ENCODE measurements around the gene ZCCHC24. TPM values are rescaled to one million over a fixed set of nuclear protein-coding genes. Genes with fewer than 3 reads are reported as not detected.
A peak's percentile ranks its signal among the peaks of the same experiment; 100 is the strongest.

The ZCCHC24 gene
- 13.5 TPM for total RNA-seq

- DNase-seq: peak; percentile 98
These were observed at the start of gene ZCCHC24 for GRCh38 chr10:79445161-79445976. ZCCHC24 (minus strand) TSS chr10:79445624; CDS start chr10:79445440, 184 bp downstream.

GRCh38 chr10:79493806-79494205 lies 48.4 kb upstream of the ZCCHC24 start:
- no peak for DNase-seq

DNA sequence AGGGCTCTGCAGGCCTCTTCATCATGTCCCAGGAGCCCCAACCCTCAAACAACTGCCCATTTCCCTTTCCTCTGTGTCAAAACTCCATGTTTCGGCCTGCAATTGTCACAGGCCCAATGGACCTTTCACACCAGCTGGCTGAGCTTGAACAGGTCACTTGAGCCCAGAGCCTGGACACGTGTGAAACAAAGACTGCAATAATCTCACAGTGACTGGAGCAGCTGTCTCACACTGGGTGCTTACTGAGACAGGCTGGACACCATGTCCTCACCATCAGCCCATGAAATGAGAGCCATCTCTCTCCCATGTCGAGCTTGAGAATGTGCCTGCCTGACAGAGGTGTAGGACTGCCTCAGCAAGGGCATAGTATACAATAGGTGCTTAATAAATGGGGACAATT lies 47.4 kb upstream of the ZCCHC24 start:
- no peak for DNase-seq

GRCh38 chr10:79492256-79492655 lies 46.8 kb upstream of the ZCCHC24 start:
- DNase-seq: no peak

- DNase-seq: no peak
These were observed 45.9 kb upstream of the ZCCHC24 start for GRCh38 chr10:79491143-79491835.

DNA sequence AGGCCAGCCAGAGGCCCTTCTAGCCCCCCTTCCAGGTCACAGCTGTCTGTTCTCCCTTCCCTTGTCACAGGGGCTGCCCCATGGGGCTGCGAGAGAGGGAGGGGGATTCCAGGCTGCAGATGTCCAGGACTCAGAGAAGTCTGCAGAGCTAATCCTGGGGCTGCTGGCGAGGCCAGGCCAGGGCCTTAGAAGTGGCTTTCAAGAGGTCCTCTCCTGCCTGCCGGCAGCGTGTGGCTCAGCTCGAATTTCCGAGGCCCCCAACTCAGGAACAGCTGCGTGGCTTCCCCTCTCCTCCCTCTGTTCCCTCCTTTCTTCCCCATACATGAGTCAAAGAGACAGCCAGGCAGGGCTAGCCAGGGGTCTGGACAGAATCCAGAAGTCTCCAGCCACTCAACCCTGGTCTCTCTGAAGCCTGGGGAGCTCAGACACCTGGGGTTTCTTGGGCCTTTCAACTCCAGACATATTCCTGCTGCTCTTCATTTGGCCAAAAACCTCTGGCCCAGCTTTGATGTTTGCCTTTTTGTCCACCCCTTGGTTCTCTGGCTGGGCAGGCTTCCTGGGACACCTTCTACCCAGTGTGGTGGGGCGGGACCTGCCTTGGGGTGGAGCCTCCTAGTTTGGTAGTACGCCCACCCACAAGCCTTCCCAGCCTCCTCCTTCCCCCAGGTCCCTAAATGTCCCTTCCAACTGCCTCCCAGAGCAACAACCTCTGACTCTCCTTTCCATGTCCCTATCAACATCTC lies 45.1 kb upstream of the ZCCHC24 start:
- peak; percentile 12 for DNase-seq

- DNase-seq: no peak
These were observed 43.4 kb upstream of the ZCCHC24 start for GRCh38 chr10:79488870-79489269.

DNA sequence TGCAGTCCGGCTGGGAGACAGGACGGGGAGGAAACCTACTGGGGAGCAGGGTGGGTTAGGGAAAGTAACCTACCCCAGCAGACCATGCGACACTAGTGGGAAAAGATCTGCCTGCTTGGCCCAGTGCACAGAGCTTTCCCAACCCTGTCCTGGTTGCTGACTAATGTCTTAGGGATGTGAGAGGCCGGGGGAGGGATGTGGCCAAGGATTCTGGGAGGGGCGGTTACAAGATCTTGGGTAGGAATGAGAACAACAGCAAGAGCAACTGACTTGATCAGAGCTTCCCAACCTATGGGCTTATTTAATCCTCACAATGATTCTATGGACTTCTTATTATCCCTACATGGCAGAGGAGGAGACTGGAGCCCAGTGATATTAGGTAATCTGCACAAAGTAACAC lies 42.9 kb upstream of the ZCCHC24 start:
- peak; percentile 33 for DNase-seq

DNA sequence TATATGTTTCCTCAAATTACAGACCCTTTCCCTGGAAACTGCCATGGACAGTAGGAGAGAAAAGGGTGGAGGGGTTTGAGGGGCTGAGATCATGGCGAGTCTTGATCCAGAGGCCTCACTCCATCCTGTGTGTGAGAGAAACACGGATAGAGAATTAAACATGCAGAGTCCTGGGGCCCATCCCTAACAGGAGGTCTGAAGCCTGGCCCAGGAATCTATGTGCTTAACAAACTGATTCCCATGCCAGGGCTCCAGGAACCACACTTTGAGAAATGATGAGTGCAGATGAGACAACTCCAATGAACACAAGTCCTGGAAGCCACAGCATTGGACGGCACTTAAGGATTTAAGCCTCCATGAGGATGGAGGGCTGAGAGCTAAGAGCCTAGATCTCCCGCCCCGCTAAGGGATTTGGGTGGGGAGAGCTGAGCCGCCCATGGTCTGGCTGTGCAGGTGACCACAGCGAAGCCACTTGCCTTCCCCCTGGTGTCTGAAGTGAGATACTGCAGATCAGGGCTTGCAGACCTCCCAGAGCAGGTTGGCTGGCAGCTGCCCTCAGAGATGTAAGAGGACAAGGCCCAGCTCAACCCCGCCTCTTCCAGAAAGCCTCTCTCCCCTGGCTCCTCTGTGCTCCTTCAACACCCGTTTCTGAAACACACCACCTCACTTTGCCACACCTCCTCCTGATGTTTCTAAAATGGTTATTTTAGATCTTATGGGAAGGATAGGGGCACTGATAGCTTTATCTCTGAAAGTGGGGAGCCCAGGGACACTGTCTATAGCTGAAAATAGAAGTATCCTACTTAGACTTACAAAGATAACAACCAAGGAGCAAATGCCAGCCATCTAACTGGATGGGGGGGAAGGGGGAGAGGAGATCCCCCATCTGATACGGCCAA lies 42.1 kb upstream of the ZCCHC24 start:
- no peak for DNase-seq

GRCh38 chr10:79484476-79484875 lies 39.1 kb upstream of the ZCCHC24 start:
- DNase-seq: no peak

- DNase-seq: peak; percentile 71
These were observed 38.5 kb upstream of the ZCCHC24 start for GRCh38 chr10:79483948-79484347.

- DNase-seq: no peak
These were observed 37.9 kb upstream of the ZCCHC24 start for GRCh38 chr10:79483299-79483698.

- peak; percentile 18 for DNase-seq
These were observed 37.3 kb upstream of the ZCCHC24 start for GRCh38 chr10:79482741-79483140.

DNA sequence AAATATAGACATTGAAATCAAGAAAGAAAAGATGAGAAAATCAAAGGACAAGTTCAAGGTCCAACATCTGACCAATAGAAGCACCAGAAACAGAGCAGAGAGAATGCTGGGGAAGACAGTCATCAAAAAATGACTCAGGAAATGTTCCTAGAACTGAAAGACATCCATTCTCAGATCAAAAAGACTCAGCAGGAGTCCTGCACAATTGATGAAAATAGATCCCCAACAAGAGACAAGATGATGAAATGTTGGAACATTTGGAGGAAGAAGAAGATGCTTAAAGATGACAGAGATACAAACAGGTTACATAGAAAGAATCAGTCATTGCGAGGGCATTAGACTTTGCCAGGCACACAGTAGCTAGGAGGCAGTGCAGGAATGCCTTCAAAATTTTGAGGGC lies 36.9 kb upstream of the ZCCHC24 start:
- DNase-seq: no peak

DNA sequence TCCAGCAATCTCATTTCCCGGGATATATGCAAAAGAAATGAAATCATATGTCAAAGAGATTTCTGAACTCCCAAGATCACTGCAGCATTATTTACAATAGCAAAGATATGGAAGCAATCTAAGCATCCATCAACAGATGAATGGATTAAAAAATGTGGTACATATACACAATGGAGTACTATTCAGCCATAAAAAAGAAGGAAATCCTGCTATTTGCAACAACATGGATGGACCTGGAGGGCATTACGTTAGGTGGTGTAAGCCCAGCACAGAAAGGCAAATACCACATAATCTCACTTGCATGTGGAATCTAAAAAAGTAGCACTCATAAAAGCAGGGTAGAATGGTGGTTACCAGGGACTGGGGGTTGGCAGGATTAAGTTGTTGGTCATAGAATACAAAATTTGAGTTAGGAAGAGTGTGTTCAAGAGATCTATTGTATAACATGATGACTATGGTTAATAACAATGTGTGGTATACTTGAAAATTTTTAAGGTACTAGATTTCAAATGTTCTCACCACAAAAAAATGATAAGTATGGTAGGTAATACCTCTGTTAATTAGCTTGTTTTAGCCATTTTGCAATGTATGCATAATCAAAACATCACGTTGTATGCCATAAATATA lies 34.0 kb upstream of the ZCCHC24 start:
- no peak for DNase-seq

GRCh38 chr10:79477456-79477855 lies 32.0 kb upstream of the ZCCHC24 start:
- no peak for DNase-seq

DNA sequence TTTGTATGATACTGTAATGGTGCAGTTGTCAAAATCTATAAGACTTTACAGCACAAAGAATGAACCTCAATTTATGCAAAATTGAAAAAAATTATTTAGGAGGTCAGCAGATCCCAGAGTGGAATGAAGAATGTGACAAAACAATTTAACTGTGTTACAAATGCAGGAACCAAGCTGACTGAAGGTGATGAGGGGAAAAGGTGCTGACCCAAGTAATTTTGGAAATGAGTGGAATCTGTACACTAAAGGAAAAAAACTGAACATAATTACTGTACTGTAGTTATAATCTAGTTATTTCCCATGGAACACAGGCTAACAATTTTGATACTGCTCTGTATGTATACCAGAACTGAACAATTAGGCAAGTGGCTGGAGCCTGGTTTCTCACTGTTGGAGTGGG lies 31.2 kb upstream of the ZCCHC24 start:
- DNase-seq: no peak

DNA sequence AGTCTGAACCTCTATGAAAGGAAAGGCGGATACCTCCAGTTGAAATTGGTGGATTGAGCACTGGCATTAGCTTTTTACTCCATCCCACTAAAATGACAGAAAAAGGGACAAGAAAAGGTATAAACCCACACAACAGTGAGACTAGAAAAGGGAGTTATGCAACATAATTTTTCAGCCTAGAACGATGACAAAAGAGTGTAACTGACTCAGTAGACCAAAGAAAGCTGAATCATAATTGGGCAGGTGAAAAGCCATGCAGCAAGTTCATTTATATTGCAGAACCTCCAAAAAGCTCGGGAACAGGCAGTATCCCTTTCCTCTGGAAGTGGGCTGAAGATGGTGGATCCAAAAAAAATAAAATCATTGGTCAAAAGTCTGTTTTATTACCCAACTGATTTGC lies 30.5 kb upstream of the ZCCHC24 start:
- DNase-seq: no peak

DNA sequence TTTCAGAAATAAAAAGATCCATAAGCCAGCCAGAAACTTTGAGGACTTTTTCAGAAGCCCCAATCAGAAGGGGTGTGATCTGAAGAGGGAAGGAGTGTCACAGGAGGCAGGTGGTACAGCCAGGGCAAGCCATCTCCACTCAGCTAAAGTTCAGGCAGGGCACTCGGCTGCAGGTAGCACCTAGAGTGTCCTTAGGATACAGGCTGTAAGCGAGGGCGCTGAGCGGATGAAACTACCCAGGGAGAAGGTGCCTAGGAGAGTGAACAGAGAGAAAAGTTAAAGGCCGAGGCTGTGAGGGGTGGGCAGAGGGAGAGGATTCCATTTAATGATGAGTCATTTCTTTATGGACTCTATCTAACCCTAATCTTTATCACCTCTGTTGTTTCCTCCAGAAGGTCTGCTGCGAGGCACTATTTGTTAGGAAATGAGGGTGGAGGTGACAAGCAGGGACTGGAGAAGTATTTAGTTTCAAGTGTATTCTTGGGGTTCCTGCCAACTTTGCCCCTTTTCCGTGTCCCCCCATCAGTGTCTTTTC lies 29.8 kb upstream of the ZCCHC24 start:
- DNase-seq: no peak

GRCh38 chr10:79473496-79474095 lies 28.2 kb upstream of the ZCCHC24 start:
- DNase-seq: no peak

DNA sequence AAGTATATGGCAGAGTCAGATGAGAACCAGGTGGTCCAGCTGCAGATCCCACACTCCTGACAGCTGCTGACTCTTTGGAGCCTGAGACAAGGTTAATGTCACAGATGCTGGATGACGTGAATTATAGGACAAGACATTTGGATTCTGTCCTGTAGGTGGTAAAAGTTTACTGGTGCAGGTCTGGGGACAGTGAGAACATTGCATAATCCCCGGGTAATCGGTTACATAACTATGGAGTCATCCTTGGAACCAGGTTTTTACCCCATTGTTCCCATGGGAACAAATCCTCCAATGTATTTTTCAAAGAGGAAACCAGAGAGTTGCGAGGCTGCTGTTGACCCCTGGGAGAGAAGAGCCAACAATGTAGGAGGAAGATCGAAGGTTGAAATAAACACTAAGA lies 27.5 kb upstream of the ZCCHC24 start:
- DNase-seq: no peak
